Measurements from ENCODE around the gene RSU1. TPM values are rescaled to one million over a fixed set of nuclear protein-coding genes. Genes with fewer than 3 reads are reported as not detected.

The RSU1 gene
- total and polyA plus RNA-seq, 2 of the 13 experiments (the other 11 are each of a cell fraction or from before 2014, with no cell fraction given): 32.3 to 35.1 TPM

DNA sequence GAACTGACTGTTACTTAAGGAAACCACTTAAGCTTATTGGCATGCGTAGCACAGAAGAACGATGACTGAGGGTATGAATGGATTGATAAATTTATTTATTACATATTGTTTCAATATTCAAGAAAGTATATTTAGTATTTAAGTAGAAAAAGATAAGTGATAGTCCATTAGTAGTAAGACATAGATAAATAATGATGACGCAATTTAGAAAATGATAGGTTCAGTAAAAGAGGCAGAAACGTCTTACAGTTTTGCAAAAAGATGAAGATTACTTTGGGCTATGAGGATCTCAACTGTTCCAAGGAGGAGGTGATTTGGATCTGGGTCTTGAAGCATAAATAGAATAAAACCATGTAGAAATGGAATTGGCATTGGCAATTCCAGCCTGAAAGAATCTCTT, 36.6 kb upstream of the RSU1 start:
- FAIRE-seq (no peak), DNase-seq (ENCODE audit: low spot score) (no peak), ATAC-seq (no peak)
- H3K36me3 ChIP-seq (replicated peaks in 1 of 2; ENCODE audit: control insufficient read depth in 1 of 2, insufficient read depth in 2 of 2, low read length in 2 of 2): no peaks in the 10 kb centered on the region
- no peaks in the 10 kb centered on the region for H3K27me3 ChIP-seq (ENCODE audit: control insufficient read depth in 1 of 2, insufficient read depth in 2 of 2, low read length in 2 of 2)
- ChIA-PET CTCF (ENCODE audit: low intra/inter-chr PET ratio, low total read pairs) (no interaction called here), POLR2A (no interaction called here)
- no peaks in the 10 kb centered on the region for H4K20me1 ChIP-seq (ENCODE audit: insufficient read depth, low read length)
- H3K4me2 ChIP-seq (ENCODE audit: low read depth, low read length): no peak overlapping the region
- intact Hi-C loops (cut with micrococcal nuclease; ENCODE audit: unreplicated experiment) (loop anchor here (5.0 kb wide), 1 partner anchor 318 kb away; no protein-coding TSS in a partner anchor), in situ Hi-C loops (cut with HindIII; ENCODE audit: extremely low pct_ligation_motif_present, low pct_unique_long_range_greater_than_20kb) (no loop called here)
- TF ChIP-seq CEBPB (IDR thresholded peaks at IDR 0.05; ENCODE audit: borderline replicate concordance, low read depth, low read length) (peak; percentile 44; the same call in 1 of the 2 replicates), ZNF260 (CRISPR knock-in tag; IDR thresholded peaks at IDR 0.05; ENCODE audit: borderline replicate concordance, low read depth) (no peak), CBX5 (CRISPR knock-in tag; IDR thresholded peaks at IDR 0.05; ENCODE audit: borderline replicate concordance) (no peak), JARID2 (CRISPR knock-in tag; IDR thresholded peaks at IDR 0.05; ENCODE audit: insufficient replicate concordance) (no peak), NCOR1 (IDR thresholded peaks at IDR 0.05; ENCODE audit: borderline replicate concordance, low read length) (no peak)
- TF ChIP-seq, protein P1, sequence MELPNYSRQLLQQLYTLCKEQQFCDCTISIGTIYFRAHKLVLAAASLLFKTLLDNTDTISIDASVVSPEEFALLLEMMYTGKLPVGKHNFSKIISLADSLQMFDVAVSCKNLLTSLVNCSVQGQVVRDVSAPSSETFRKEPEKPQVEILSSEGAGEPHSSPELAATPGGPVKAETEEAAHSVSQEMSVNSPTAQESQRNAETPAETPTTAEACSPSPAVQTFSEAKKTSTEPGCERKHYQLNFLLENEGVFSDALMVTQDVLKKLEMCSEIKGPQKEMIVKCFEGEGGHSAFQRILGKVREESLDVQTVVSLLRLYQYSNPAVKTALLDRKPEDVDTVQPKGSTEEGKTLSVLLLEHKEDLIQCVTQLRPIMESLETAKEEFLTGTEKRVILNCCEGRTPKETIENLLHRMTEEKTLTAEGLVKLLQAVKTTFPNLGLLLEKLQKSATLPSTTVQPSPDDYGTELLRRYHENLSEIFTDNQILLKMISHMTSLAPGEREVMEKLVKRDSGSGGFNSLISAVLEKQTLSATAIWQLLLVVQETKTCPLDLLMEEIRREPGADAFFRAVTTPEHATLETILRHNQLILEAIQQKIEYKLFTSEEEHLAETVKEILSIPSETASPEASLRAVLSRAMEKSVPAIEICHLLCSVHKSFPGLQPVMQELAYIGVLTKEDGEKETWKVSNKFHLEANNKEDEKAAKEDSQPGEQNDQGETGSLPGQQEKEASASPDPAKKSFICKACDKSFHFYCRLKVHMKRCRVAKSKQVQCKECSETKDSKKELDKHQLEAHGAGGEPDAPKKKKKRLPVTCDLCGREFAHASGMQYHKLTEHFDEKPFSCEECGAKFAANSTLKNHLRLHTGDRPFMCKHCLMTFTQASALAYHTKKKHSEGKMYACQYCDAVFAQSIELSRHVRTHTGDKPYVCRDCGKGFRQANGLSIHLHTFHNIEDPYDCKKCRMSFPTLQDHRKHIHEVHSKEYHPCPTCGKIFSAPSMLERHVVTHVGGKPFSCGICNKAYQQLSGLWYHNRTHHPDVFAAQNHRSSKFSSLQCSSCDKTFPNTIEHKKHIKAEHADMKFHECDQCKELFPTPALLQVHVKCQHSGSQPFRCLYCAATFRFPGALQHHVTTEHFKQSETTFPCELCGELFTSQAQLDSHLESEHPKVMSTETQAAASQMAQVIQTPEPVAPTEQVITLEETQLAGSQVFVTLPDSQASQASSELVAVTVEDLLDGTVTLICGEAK (IDR thresholded peaks at IDR 0.05): no peak
- TF ChIP-seq, protein P1 (CRISPR knock-in tag; IDR thresholded peaks at IDR 0.05): no peak
- TF ChIP-seq, protein P2, sequence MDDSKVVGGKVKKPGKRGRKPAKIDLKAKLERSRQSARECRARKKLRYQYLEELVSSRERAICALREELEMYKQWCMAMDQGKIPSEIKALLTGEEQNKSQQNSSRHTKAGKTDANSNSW (CRISPR knock-in tag; IDR thresholded peaks at IDR 0.05; ENCODE audit: borderline replicate concordance): no peak
- H2AFZ ChIP-seq (ENCODE audit: low read length): no peak overlapping the region
- 63% methylated on average over 4 of the region's 4 CpGs for WGBS (ENCODE audit: low lambda C conversion rate)
- no TSS peak for BruUV-seq (replicated peaks)
- no peak overlapping the region for H3K27ac ChIP-seq (ENCODE audit: extremely low read length, insufficient read depth, low read length)
- no peak overlapping the region for H3K9ac ChIP-seq (ENCODE audit: insufficient read depth, low read depth, low read length)
- no peaks in the 10 kb centered on the region for H3K79me2 ChIP-seq (ENCODE audit: insufficient read depth, low read length)
- H3K4me3 ChIP-seq (replicated peaks in 1 of 3; ENCODE audit: insufficient read depth in 1 of 3, low read depth in 2 of 3, low read length in 3 of 3): no peak overlapping the region
- H3K9me3 ChIP-seq (ENCODE audit: low read length): no peaks in the 10 kb centered on the region
- no peaks in the 10 kb centered on the region for H3K4me1 ChIP-seq (ENCODE audit: insufficient read depth, low read length)

Measured in HepG2 (cell line).